ENCODE results near the gene HMOX1. TPM values are rescaled to one million over a fixed set of nuclear protein-coding genes. Genes with fewer than 3 reads are reported as not detected.

HMOX1 gene
- total RNA-seq, 2 experiments from 2014 or later: 2.4 to 2.9 TPM

DNA sequence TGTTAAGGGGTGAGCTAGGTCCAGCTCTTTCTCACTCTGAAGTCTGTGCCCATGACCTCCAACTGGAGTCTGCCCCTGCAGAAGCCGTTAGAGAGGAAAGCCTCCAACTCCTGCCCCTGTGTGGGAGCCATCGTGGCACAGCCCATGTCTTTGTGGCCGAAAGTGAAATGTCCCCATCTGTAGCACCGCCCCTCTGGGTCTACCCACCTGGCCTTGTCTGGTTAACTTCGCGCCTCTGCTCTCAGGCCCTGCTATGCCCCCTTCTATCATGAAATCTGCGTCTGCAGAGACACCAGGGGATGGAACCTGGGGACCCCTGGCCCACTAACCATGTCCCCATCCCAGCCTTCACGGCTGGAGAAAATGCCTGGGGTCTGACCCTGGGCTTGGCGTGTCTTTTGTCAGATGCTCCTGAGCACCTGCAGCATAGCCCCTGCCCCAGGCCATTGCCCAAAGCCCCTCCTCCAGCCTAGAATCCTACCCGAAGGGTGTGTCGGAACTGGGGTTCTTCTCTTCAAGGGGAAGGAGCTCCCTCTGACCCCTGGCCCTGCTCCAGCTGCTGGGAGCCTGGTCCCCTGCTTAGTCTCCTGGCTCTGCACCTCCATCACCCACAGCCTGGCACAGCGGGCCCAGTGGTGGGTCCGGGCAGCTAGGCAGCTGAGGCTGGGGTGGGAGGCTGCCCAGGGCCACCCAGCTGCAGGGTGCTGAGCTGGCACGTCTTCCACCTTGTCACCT lies 35.8 kb upstream of the HMOX1 start:
- ChIA-PET POLR2A (interaction anchor here (0.7 to 1.3 kb wide), 2 partner anchors 39 to 303 kb away, joined by 3 read pairs; partner anchors contain the start of gene APOL6), CTCF (no interaction called here)
- Mint-ChIP-seq H3K27ac (no peak overlapping the region), H3K4me3 (no peak overlapping the region), H3K36me3 (ENCODE audit: low read depth) (peaks cover 6% of the 10 kb centered on the region), H3K9me3 (no peaks in the 10 kb centered on the region), H3K27me3 (no peaks in the 10 kb centered on the region), H3K4me1 (peaks cover 6% of the 10 kb centered on the region)
- no peak for DNase-seq

DNA sequence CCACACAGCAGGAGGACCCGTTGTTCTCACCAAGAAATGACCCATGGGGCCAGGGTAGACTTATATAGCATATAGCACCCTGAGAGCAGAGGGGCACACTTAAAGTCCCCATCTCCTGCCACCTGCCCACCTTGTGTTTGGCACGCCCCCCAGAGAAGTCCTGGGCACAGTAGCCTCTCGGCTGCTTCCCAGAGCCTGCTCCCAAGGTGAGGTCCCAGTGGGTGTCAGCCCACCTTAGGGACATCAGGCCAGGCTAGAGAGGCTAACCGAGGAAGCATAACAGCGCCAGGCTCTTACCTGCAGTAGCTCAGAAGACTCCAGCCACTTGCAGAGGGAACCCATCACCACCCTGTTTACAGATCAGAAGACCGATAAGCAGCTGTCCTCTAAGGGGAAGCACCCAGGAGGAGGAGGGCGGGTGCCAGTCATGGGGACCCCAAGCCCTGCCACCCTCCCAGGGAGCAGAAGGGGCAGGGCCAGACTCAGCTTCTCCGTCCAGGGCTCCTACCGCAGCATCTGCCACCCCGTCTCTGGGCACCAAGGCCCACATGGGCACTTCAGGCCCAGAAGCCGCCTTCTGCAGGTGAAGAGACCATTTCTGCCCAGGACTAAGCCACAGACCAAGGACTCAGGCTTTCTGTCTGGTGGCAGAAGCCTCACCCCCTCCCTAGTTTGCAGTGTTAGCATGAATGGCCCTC lies 34.9 kb upstream of the HMOX1 start:
- no peak for DNase-seq
- Mint-ChIP-seq H3K9me3 (no peaks in the 10 kb centered on the region), H3K27me3 (no peaks in the 10 kb centered on the region), H3K4me3 (no peak overlapping the region), H3K27ac (no peak overlapping the region), H3K36me3 (ENCODE audit: low read depth) (peaks cover 2% of the 10 kb centered on the region), H3K4me1 (peaks cover 9% of the 10 kb centered on the region)
- ChIA-PET POLR2A (interaction anchor here (1.3 kb wide), 1 partner anchor 303 kb away, joined by 3 read pairs; the partner anchor contains the start of gene APOL6), CTCF (no interaction called here)

GRCh38 chr22:35346596-35347220 lies 34.2 kb upstream of the HMOX1 start:
- H3K36me3 Mint-ChIP-seq (ENCODE audit: low read depth): no peaks in the 10 kb centered on the region
- POLR2A ChIA-PET: interaction anchor here (1.3 kb wide), 1 partner anchor 302 kb away, joined by 3 read pairs; the partner anchor contains the start of gene APOL6
- peaks cover 16% of the 10 kb centered on the region for H3K4me1 Mint-ChIP-seq
- no peak overlapping the region for H3K27ac Mint-ChIP-seq
- no peak overlapping the region for H3K4me3 Mint-ChIP-seq
- CTCF ChIA-PET: no interaction called here
- no peak for DNase-seq
- H3K27me3 Mint-ChIP-seq: peaks cover 5% of the 10 kb centered on the region
- H3K9me3 Mint-ChIP-seq: no peaks in the 10 kb centered on the region

GRCh38 chr22:35347462-35347861 lies 33.4 kb upstream of the HMOX1 start:
- no peaks in the 10 kb centered on the region for H3K36me3 Mint-ChIP-seq (ENCODE audit: low read depth)
- no peaks in the 10 kb centered on the region for H3K9me3 Mint-ChIP-seq
- H3K27ac Mint-ChIP-seq: no peak overlapping the region
- DNase-seq: no peak
- ChIA-PET POLR2A (no interaction called here), CTCF (interaction anchor here (1.3 to 1.9 kb wide), 3 partner anchors 12 to 718 kb away, joined by 3 to 6 read pairs (median 3); no protein-coding TSS in a partner anchor)
- no peak overlapping the region for H3K4me3 Mint-ChIP-seq
- peaks cover 22% of the 10 kb centered on the region for H3K4me1 Mint-ChIP-seq
- peaks cover 5% of the 10 kb centered on the region for H3K27me3 Mint-ChIP-seq

GRCh38 chr22:35348026-35348590 lies 32.8 kb upstream of the HMOX1 start:
- Mint-ChIP-seq H3K36me3 (ENCODE audit: low read depth) (no peaks in the 10 kb centered on the region), H3K27ac (no peak overlapping the region), H3K4me3 (no peak overlapping the region), H3K27me3 (peaks cover 5% of the 10 kb centered on the region), H3K9me3 (no peaks in the 10 kb centered on the region), H3K4me1 (peaks cover 27% of the 10 kb centered on the region)
- DNase-seq: no peak
- ChIA-PET POLR2A (no interaction called here), CTCF (interaction anchor here (0.8 to 1.9 kb wide), 4 partner anchors 11 to 718 kb away, joined by 3 to 6 read pairs (median 3); no protein-coding TSS in a partner anchor)

DNA sequence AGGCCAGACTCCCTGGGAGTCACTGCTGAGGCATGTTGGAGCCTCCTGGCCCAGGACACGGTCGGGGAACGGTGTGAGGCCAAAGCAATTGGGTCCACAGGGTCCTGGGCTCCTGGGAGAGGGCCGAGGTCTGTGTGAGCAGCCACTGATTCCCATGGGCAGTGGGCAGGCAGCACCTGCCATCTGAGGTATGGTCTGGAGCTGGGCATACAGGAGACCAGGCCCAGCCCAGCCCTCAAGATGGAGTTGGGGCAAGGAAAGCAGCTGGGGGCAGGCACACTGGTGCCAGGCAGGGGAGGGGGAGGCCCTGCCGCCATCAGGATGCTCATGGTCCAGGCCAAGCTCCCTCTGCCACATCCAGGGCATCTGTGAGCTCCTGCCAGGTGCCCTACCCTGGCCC lies 32.2 kb upstream of the HMOX1 start:
- Mint-ChIP-seq H3K36me3 (ENCODE audit: low read depth) (no peaks in the 10 kb centered on the region), H3K27me3 (peaks cover 5% of the 10 kb centered on the region), H3K27ac (no peak overlapping the region), H3K4me1 (peaks cover 28% of the 10 kb centered on the region), H3K9me3 (no peaks in the 10 kb centered on the region), H3K4me3 (no peak overlapping the region)
- POLR2A ChIA-PET: no interaction called here
- DNase-seq: no peak
- CTCF ChIA-PET: interaction anchor here (0.8 to 1.9 kb wide), 4 partner anchors 10 to 717 kb away, joined by 3 to 6 read pairs (median 3); no protein-coding TSS in a partner anchor

DNA sequence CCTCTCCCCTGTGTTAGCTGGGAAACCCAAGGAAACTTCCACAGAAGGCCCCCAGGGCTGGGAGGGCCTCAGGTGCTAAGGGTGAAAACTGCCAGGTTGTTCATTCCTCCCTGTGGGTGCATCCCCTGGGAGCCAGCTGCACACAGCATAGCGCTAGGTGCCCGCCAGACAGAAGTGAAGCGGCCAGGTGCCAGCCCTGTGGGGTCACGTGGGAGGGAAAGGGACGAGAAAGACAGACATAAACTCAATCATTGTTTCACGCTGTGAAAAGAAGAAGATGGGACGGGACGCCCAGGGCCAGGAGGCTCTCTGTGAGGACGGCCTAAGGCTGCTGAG lies 31.6 kb upstream of the HMOX1 start:
- peaks cover 5% of the 10 kb centered on the region for H3K27me3 Mint-ChIP-seq
- H3K27ac Mint-ChIP-seq: no peak overlapping the region
- ChIA-PET CTCF (interaction anchor here (1.9 to 3.9 kb wide), 4 partner anchors 19 to 717 kb away, joined by 6 to 42 read pairs (median 12); no protein-coding TSS in a partner anchor), POLR2A (no interaction called here)
- no peak overlapping the region for H3K4me3 Mint-ChIP-seq
- no peaks in the 10 kb centered on the region for H3K9me3 Mint-ChIP-seq
- H3K4me1 Mint-ChIP-seq: peaks cover 28% of the 10 kb centered on the region
- no peaks in the 10 kb centered on the region for H3K36me3 Mint-ChIP-seq (ENCODE audit: low read depth)
- DNase-seq: no peak

DNA sequence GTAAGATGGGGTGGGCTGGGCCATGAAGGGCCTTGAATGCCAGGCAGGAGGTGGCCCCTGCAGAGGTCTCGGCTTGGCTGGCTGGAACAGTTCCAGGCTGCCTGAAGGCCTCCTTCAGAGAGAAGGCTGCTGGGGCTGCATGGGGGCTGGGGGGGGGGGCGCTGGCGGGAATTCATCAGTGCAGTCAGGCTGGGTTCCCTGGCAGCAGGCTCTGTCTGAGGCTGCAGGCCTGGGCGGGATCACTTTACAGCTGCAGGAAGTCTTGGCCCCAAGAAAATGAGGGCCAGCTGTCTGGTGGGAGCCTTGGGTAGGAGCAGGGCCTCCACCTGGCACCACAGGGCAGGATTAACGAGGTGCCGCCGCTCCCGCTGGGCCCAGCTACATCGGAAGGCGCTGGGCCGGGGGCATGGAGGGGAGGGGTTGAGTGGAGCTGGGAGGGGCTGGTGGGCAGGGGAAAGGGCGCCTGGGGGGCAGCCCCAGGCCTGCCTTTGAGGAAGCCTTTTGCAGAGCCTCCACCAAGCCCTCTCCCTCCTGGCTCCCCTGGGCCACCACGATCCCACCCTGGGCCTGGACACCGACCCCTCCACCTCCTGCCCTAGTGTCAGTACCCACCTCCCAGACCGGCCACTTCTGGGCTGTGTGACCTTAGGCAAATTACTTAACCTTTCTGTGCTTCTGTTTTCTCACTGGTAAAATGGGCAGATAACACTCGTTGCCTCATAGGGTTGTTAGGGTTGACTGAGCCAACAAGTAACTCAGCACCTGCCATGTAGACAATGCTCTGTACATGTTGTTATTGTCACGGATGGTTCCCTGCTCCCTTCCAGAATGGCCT lies 31.0 kb upstream of the HMOX1 start:
- no peak overlapping the region for H3K27ac Mint-ChIP-seq
- no peaks in the 10 kb centered on the region for H3K9me3 Mint-ChIP-seq
- H3K36me3 Mint-ChIP-seq (ENCODE audit: low read depth): no peaks in the 10 kb centered on the region
- DNase-seq: no peak
- H3K27me3 Mint-ChIP-seq: peaks cover 5% of the 10 kb centered on the region
- H3K4me3 Mint-ChIP-seq: no peak overlapping the region
- CTCF ChIA-PET: interaction anchor here (1.0 to 3.9 kb wide), 7 partner anchors 20 to 774 kb away, joined by 3 to 42 read pairs (median 10); no protein-coding TSS in a partner anchor
- POLR2A ChIA-PET: interaction anchor here (1.1 to 1.5 kb wide), 2 partner anchors 14 to 17 kb away, joined by 3 read pairs; no protein-coding TSS in a partner anchor
- H3K4me1 Mint-ChIP-seq: peaks cover 27% of the 10 kb centered on the region

GRCh38 chr22:35350539-35351503 lies 30.1 kb upstream of the HMOX1 start:
- POLR2A ChIA-PET: interaction anchor here (0.6 to 1.5 kb wide), 11 partner anchors 15 to 298 kb away, joined by 3 to 5 read pairs (median 3); partner anchors contain the start of genes MCM5 and TOM1
- H3K4me1 Mint-ChIP-seq: peaks cover 24% of the 10 kb centered on the region
- H3K4me3 Mint-ChIP-seq: peak overlapping the region; percentile 74
- DNase-seq: peak; percentile 91
- no peaks in the 10 kb centered on the region for H3K9me3 Mint-ChIP-seq
- peaks cover 5% of the 10 kb centered on the region for H3K27me3 Mint-ChIP-seq
- no peak overlapping the region for H3K27ac Mint-ChIP-seq
- CTCF ChIA-PET: interaction anchor here (0.5 to 3.9 kb wide), 32 partner anchors 10 to 773 kb away, joined by 3 to 42 read pairs (median 3); partner anchors contain the start of genes APOL6 and TOM1
- H3K36me3 Mint-ChIP-seq (ENCODE audit: low read depth): no peaks in the 10 kb centered on the region

DNA sequence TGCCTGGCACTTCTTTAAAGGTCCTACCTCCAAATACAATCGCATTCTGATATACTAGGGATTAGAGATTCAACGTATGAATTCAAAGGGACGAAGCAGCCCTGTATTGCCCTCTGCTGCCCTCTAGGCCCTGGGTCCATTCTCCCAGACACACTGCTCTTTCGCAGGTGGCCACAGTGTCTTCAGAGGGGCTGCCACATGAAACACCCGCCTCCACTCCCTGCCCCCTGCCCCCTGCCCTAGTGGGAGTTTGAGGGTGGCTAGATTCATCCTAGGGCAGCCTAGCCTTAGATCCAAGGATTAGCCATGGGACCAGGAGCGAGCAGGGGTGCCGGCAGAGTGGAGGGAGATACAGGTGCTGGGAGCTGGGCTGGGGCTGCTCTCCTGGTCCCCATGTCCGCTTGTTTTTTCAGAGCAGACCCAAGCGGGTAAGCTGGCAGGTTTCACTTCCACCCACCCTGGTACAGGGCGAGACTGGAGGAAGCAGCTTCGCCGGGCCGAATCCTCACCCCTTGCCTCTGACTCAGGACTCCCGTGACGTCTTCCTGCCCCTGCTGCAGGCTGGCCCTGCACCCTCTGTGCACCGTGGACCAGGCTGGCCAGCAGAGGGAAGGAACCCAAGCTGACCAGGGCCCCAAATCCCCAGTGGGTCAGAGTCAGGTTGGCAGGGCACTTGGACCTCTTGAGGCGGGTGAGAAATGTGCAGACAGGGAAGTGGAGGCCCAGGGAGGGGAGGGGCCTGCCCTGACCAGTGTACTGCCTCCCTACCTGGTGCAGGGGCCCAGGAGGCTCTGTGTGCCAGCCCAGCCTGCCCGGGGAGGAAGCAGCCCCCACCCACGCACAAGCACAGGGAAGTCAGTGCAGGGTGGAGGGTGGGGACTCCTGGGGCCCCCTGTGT lies 28.4 kb upstream of the HMOX1 start:
- Mint-ChIP-seq H3K36me3 (ENCODE audit: low read depth) (no peaks in the 10 kb centered on the region), H3K4me3 (no peak overlapping the region), H3K9me3 (no peaks in the 10 kb centered on the region), H3K4me1 (peaks cover 24% of the 10 kb centered on the region), H3K27me3 (peaks cover 10% of the 10 kb centered on the region), H3K27ac (peak overlapping the region; percentile 76)
- CTCF ChIA-PET: interaction anchor here (0.7 to 3.9 kb wide), 4 partner anchors 33 to 771 kb away, joined by 3 to 42 read pairs (median 3); no protein-coding TSS in a partner anchor
- peak; percentile 66 for DNase-seq
- POLR2A ChIA-PET: interaction anchor here (0.8 to 1.2 kb wide), 3 partner anchors 51 to 95 kb away, joined by 3 to 4 read pairs (median 3); partner anchors contain the start of genes HMGXB4 and TOM1

Data from activated CD4-positive, alpha-beta memory T cell treated with anti-CD3 and anti-CD28 coated beads, Interleukin-2, amount 10 ng/mL, durations not matched to agents 7 days and 5 days (primary cell).